Measurements from ENCODE around the gene ADAM19. TPM values are rescaled to one million over a fixed set of nuclear protein-coding genes. Genes with fewer than 3 reads are reported as not detected.
A peak's percentile ranks its signal among the peaks of the same experiment; 100 is the strongest.

ADAM19 gene
- total and polyA plus RNA-seq, 2 donors (not counting 1 experiment from before 2014, with no cell fraction given): 13.0 to 65.2 TPM

DNA sequence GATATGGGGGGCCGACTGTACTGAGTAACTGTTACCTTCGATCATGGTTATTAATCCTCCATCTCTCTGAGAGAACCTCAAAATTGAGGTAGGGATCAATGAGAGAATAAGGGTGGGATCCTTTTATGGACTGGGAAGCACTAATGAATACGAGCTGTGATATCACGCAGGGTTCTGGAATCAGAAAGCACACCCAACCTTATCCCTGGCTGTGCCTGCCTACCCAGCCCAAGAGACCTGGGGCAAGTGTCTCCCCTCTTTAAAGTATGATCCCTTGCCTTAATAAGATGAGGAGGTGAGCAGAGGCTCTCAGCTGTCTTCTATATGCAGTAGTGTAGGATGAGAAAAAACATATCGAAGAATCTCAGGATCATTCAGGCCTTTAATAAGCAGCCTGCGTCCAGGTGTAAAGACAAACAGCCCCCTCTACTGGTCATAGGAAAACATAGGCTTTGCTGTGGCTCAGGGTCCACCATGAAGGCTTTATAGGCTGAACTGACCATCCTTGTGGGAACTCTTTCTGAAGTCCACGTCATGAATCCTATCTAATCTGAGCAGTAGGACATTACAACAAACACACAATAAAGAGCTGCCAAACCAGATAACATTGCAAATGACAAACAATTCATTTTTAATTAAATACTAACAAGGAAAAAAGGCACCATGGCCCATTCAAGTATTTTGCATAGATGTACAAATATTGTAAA lies 98.7 kb downstream of the ADAM19 start:
- TF ChIP-seq, protein P1, sequence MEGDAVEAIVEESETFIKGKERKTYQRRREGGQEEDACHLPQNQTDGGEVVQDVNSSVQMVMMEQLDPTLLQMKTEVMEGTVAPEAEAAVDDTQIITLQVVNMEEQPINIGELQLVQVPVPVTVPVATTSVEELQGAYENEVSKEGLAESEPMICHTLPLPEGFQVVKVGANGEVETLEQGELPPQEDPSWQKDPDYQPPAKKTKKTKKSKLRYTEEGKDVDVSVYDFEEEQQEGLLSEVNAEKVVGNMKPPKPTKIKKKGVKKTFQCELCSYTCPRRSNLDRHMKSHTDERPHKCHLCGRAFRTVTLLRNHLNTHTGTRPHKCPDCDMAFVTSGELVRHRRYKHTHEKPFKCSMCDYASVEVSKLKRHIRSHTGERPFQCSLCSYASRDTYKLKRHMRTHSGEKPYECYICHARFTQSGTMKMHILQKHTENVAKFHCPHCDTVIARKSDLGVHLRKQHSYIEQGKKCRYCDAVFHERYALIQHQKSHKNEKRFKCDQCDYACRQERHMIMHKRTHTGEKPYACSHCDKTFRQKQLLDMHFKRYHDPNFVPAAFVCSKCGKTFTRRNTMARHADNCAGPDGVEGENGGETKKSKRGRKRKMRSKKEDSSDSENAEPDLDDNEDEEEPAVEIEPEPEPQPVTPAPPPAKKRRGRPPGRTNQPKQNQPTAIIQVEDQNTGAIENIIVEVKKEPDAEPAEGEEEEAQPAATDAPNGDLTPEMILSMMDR (conservative IDR thresholded peaks at IDR 0.05 in 1 of 2, IDR thresholded peaks at IDR 0.05 in 1 of 2; ENCODE audit: low read depth in 1 of 2, low read length in 2 of 2): peak; percentile 77 to 86
- no peak for TF ChIP-seq EZH2 (IDR thresholded peaks at IDR 0.05; ENCODE audit: low read length, missing control alignments)
- Histone ChIP-seq H3K9ac (ENCODE audit: insufficient read depth, low read length) (no peak overlapping the region), H3K27ac (ENCODE audit: insufficient read depth, low read length) (no peak overlapping the region), H3K4me3 (replicated peaks in 1 of 4; ENCODE audit: control extremely low read depth in 1 of 4, insufficient read depth in 1 of 4, low read depth in 3 of 4, low read length in 4 of 4) (no peak overlapping the region), H3K9me3 (ENCODE audit: control insufficient read depth, insufficient read depth, low read depth, low read length) (no peaks in the 10 kb centered on the region), H4K20me1 (ENCODE audit: control insufficient read depth, extremely low read depth, insufficient read depth, low read length) (no peaks in the 10 kb centered on the region), H3K27me3 (ENCODE audit: control insufficient read depth, insufficient read depth, low read length) (no peaks in the 10 kb centered on the region), H3K4me1 (ENCODE audit: control insufficient read depth, extremely low read depth, insufficient read depth, low read length) (peaks cover 2% of the 10 kb centered on the region), H3K79me2 (ENCODE audit: control insufficient read depth, insufficient read depth, low read length) (no peaks in the 10 kb centered on the region), H3K4me2 (ENCODE audit: extremely low read depth, insufficient read depth, low read length) (no peak overlapping the region), H2AFZ (ENCODE audit: low read length) (no peak overlapping the region), H3K36me3 (ENCODE audit: control insufficient read depth, insufficient read depth, low read length) (peaks cover 6% of the 10 kb centered on the region)
- DNase-seq (ENCODE audit: low read depth in 2 of 2): peak; percentile 63 to 79

DNA sequence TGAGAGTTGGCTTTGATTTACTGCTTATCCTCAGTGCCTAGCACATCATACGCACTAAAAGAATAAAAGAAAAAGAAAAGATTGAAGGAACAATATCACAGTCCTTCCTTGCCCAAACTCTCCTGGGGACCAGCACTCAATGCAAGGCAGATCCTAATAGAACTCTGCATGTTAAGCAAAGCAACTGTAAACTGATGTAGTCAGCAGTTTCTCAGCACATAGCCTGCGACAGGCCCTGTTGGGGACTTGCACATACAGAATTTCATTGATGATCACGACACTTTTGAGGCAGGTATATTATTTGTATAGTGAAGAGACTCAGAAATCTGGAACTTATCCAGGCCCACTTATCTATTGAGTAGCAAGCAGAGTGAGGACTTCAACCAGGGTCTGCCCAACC lies 100.1 kb downstream of the ADAM19 start:
- Histone ChIP-seq H3K27me3 (ENCODE audit: control insufficient read depth, insufficient read depth, low read length) (no peaks in the 10 kb centered on the region), H3K4me3 (replicated peaks in 1 of 4; ENCODE audit: control extremely low read depth in 1 of 4, insufficient read depth in 1 of 4, low read depth in 3 of 4, low read length in 4 of 4) (no peak overlapping the region), H3K4me2 (ENCODE audit: extremely low read depth, insufficient read depth, low read length) (no peak overlapping the region), H3K4me1 (ENCODE audit: control insufficient read depth, extremely low read depth, insufficient read depth, low read length) (peaks cover 2% of the 10 kb centered on the region), H3K9me3 (ENCODE audit: control insufficient read depth, insufficient read depth, low read depth, low read length) (no peaks in the 10 kb centered on the region), H2AFZ (ENCODE audit: low read length) (no peak overlapping the region), H3K9ac (ENCODE audit: insufficient read depth, low read length) (no peak overlapping the region), H4K20me1 (ENCODE audit: control insufficient read depth, extremely low read depth, insufficient read depth, low read length) (no peaks in the 10 kb centered on the region), H3K79me2 (ENCODE audit: control insufficient read depth, insufficient read depth, low read length) (no peaks in the 10 kb centered on the region), H3K36me3 (ENCODE audit: control insufficient read depth, insufficient read depth, low read length) (peaks cover 4% of the 10 kb centered on the region), H3K27ac (ENCODE audit: insufficient read depth, low read length) (no peak overlapping the region)
- TF ChIP-seq EZH2 (IDR thresholded peaks at IDR 0.05; ENCODE audit: low read length, missing control alignments): no peak
- TF ChIP-seq, protein P1 (conservative IDR thresholded peaks at IDR 0.05 in 1 of 2, IDR thresholded peaks at IDR 0.05 in 1 of 2; ENCODE audit: low read depth in 1 of 2, low read length in 2 of 2): no peak
- DNase-seq (ENCODE audit: low read depth in 2 of 2): no peak

DNA sequence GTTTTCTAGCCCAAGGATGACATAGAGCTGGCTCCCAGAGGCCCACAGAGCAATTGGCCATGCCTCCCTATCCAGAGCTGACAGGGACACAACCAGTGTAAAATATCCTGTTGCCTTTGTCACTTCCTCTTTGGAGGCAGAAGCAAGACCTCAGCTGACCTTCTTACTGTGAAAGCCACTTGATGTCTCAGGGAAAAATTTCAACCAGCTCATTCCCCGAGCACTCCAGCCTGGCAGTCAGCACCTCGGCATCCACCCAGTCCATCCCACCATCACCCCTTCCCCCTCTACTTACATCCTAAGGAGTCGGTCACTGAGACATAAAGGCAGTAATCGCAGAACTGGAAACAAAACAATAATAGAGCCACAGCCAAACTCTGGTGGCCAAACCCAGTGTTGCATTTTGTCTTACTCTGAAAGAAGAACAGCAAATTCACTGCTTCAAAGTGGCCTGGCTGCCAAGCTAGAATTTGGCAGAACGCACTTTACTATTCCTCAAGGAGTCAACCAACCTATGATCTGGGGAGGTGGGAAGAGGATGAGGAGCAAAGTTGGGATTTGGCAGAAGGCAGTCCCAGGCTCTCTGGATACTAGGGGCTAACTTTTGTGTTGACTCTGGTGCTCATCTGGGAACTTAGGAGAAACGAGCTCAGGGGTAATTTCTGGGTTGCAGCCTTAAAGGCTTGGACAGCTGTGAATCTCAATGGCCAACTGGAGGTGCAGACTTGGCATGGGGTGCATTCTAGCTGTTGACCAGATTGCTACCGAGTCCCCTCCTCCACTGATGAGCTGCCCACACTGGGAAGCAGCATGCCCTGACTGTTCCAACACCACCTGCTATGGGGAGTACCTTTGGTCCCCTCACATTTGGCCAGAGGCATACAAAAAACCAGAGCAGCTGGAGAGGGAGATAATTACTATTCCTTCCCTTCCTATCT lies 101.9 kb downstream of the ADAM19 start:
- Histone ChIP-seq H3K4me1 (ENCODE audit: control insufficient read depth, extremely low read depth, insufficient read depth, low read length) (peaks cover 2% of the 10 kb centered on the region), H3K9me3 (ENCODE audit: control insufficient read depth, insufficient read depth, low read depth, low read length) (no peaks in the 10 kb centered on the region), H3K79me2 (ENCODE audit: control insufficient read depth, insufficient read depth, low read length) (no peaks in the 10 kb centered on the region), H4K20me1 (ENCODE audit: control insufficient read depth, extremely low read depth, insufficient read depth, low read length) (no peaks in the 10 kb centered on the region), H3K4me2 (ENCODE audit: extremely low read depth, insufficient read depth, low read length) (no peak overlapping the region), H3K9ac (ENCODE audit: insufficient read depth, low read length) (no peak overlapping the region), H3K27me3 (ENCODE audit: control insufficient read depth, insufficient read depth, low read length) (no peaks in the 10 kb centered on the region), H3K36me3 (ENCODE audit: control insufficient read depth, insufficient read depth, low read length) (no peaks in the 10 kb centered on the region), H3K4me3 (replicated peaks in 1 of 4; ENCODE audit: control extremely low read depth in 1 of 4, insufficient read depth in 1 of 4, low read depth in 3 of 4, low read length in 4 of 4) (no peak overlapping the region), H3K27ac (ENCODE audit: insufficient read depth, low read length) (no peak overlapping the region), H2AFZ (ENCODE audit: low read length) (no peak overlapping the region)
- peak in 1 of 2 donors; percentile 81 for DNase-seq (ENCODE audit: low read depth in 2 of 2)
- TF ChIP-seq, protein P1 (conservative IDR thresholded peaks at IDR 0.05 in 1 of 2, IDR thresholded peaks at IDR 0.05 in 1 of 2; ENCODE audit: low read depth in 1 of 2, low read length in 2 of 2): no peak
- TF ChIP-seq EZH2 (IDR thresholded peaks at IDR 0.05; ENCODE audit: low read length, missing control alignments): no peak
